ENCODE results near the gene ENTPD2. TPM values are rescaled to one million over a fixed set of nuclear protein-coding genes. Genes with fewer than 3 reads are reported as not detected.

The ENTPD2 gene
- total RNA-seq, 4 donors from 2014 or later = 3.6 to 17.1 (median 14.1) TPM

DNA sequence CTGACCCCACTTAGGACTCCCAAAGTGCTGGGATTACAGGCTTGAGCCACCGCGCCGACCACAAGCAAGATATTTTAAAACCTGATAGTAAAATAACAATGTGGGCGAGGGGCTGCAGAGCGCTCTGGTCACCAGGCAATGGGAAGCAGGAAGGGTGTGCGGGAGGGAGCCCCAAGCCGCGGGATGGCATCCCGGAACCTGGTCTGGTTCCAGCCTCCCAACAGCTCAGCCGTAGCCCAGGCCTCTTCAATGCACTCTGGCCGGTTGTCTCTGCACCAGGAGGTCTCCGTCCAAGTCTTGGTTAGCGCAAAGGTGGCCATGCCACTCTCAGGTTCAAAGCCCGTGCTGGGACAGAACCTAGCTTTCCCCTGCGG lies 22.8 kb upstream of the ENTPD2 start:
- intact Hi-C loops (cut with DNase I; ENCODE audit: low total_unique reads) = no loop called here
- Histone ChIP-seq H3K4me1 (peaks cover 16 to 32% (median 24%) of the 10 kb centered on the region in 4 donors), H3K36me3 (no peaks in the 10 kb centered on the region), H3K27ac (peak overlapping the region; percentile 63 to 73 (median 66)), H3K9me3 (no peaks in the 10 kb centered on the region), H3K27me3 (peaks cover 23% of the 10 kb centered on the region), H3K4me3 (peak overlapping the region in 3 of 4 donors; percentile 43 to 71 (median 45))
- TF ChIP-seq EP300 (IDR thresholded peaks at IDR 0.05; ENCODE audit: low read depth) = no peak
- TF ChIP-seq, protein P1, sequence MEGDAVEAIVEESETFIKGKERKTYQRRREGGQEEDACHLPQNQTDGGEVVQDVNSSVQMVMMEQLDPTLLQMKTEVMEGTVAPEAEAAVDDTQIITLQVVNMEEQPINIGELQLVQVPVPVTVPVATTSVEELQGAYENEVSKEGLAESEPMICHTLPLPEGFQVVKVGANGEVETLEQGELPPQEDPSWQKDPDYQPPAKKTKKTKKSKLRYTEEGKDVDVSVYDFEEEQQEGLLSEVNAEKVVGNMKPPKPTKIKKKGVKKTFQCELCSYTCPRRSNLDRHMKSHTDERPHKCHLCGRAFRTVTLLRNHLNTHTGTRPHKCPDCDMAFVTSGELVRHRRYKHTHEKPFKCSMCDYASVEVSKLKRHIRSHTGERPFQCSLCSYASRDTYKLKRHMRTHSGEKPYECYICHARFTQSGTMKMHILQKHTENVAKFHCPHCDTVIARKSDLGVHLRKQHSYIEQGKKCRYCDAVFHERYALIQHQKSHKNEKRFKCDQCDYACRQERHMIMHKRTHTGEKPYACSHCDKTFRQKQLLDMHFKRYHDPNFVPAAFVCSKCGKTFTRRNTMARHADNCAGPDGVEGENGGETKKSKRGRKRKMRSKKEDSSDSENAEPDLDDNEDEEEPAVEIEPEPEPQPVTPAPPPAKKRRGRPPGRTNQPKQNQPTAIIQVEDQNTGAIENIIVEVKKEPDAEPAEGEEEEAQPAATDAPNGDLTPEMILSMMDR (IDR thresholded peaks at IDR 0.05) = no peak
- 58% methylated on average over 15 of the region's 15 CpGs; no CpG with 5 or more reads in 1 of the 2 donors for WGBS, 2 donors (ENCODE audit: low coverage in 1 of 2)
- in situ Hi-C loops (cut with MboI; ENCODE audit: low pct_ligation_motif_present in 1 of 4, low pct_unique_long_range_greater_than_20kb in 1 of 4, low sequenced_read_pairs in 3 of 4) = no loop called here
- DNase-seq = no peak

DNA sequence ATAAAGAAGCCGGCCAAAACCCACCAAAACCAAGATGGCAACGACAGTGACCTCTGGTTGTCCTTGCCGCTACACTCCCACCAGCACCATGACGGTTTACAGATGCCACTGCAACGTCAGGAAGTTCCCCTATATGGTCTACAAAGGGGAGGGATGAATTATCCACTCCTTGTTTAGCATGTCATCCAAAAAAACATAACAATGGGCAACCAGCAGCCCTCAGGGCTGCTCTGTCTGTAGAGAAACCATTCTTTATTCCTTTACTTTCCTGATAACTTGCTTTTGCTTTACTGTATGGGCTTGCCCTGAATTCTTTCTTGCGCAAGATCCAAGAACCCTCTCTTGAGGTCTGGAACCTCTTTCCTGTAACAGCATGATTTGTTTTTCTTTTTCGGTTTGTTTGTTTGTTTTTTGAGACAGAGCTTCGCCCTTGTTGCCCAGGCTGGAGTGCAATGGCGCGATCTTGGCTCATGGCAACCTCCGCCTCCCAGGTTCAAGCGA lies 21.5 kb upstream of the ENTPD2 start:
- Histone ChIP-seq H3K4me3 (no peak overlapping the region), H3K4me1 (peaks cover 20 to 40% (median 30%) of the 10 kb centered on the region in 4 donors), H3K27me3 (peaks cover 23% of the 10 kb centered on the region), H3K27ac (no peak overlapping the region), H3K36me3 (no peaks in the 10 kb centered on the region), H3K9me3 (no peaks in the 10 kb centered on the region)
- TF ChIP-seq, protein P1 (IDR thresholded peaks at IDR 0.05) = no peak
- TF ChIP-seq EP300 (IDR thresholded peaks at IDR 0.05; ENCODE audit: low read depth) (no peak), POLR2A (IDR thresholded peaks at IDR 0.05) (no peak), POLR2AphosphoS5 (IDR thresholded peaks at IDR 0.05) (no peak)
- in situ Hi-C loops (cut with MboI; ENCODE audit: low pct_ligation_motif_present in 1 of 4, low pct_unique_long_range_greater_than_20kb in 1 of 4, low sequenced_read_pairs in 3 of 4) = no loop called here
- no peak for DNase-seq
- WGBS, 2 donors (ENCODE audit: low coverage in 1 of 2) = 81 to 89% methylated on average over 7 to 12 of the region's 12 CpGs
- intact Hi-C loops (cut with DNase I; ENCODE audit: low total_unique reads) = no loop called here

DNA sequence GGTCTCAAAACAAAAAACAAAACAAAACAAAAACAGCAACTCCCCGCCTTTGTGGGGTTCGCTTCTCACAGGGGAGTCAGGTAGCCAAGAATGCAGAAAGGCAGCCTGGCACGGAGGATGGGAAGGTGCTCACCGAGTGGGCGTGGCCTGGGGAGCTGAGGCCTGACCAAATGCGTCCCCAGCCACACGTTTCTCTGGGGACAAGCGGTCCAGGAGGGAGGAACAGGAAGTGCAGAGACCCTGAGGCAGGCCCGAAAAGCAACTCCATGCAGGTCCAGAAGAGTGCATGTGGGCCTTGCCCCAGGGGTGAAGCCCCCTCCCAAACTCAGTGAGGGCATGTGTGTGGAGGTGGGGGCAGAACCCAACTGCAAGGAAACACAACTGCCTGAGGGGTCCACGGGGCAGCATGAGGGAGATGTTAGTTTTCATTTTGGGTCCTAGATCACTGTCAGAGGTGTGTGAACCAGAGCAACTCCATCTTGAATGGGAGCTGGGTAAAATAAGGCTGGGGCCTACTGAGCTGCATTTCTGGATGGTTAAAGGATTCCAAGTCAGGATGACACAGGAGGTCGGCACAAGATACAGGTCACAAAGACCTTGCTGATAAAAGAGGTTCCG lies 20.9 kb upstream of the ENTPD2 start:
- in situ Hi-C loops (cut with MboI; ENCODE audit: low pct_ligation_motif_present in 1 of 4, low pct_unique_long_range_greater_than_20kb in 1 of 4, low sequenced_read_pairs in 3 of 4) = no loop called here
- H3K9me3 ChIP-seq = no peaks in the 10 kb centered on the region
- H3K36me3 ChIP-seq = no peaks in the 10 kb centered on the region
- peaks cover 25% of the 10 kb centered on the region for H3K27me3 ChIP-seq
- TF ChIP-seq POLR2AphosphoS5 (IDR thresholded peaks at IDR 0.05) (no peak), EP300 (IDR thresholded peaks at IDR 0.05; ENCODE audit: low read depth) (no peak), POLR2A (IDR thresholded peaks at IDR 0.05) (no peak)
- TF ChIP-seq, protein P1 (IDR thresholded peaks at IDR 0.05) = no peak
- H3K4me3 ChIP-seq = no peak overlapping the region
- 83 to 86% methylated on average over 2 to 12 of the region's 12 CpGs for WGBS, 2 donors (ENCODE audit: low coverage in 1 of 2)
- DNase-seq = no peak
- H3K27ac ChIP-seq = no peak overlapping the region
- H3K4me1 ChIP-seq = peaks cover 20 to 41% (median 30%) of the 10 kb centered on the region in 4 donors
- intact Hi-C loops (cut with DNase I; ENCODE audit: low total_unique reads) = no loop called here

DNA sequence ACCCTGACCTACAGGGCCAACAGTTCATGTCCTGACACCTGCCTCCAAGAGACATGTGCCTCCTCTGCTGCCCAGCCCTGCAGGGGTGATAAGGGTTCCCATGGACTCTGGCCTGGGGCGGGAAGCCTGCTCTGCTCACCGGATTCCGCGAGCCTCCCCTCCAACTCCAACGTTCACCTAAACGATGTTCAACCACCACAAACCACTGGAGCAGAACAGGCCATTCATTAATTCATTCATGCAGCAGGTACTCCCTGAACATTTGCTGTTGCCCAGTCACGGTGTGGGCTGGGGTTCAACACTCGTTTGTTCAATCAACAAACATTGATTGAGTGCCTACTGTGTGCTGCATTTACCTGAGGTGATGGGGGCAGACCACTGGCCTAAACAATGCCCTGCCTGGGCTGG lies 20.1 kb upstream of the ENTPD2 start:
- H3K4me1 ChIP-seq = peaks cover 20 to 42% (median 33%) of the 10 kb centered on the region in 4 donors
- no peaks in the 10 kb centered on the region for H3K36me3 ChIP-seq
- no peak for DNase-seq
- TF ChIP-seq EP300 (IDR thresholded peaks at IDR 0.05; ENCODE audit: low read depth) = no peak
- TF ChIP-seq POLR2AphosphoS5 (IDR thresholded peaks at IDR 0.05) = no peak
- TF ChIP-seq, protein P1 (IDR thresholded peaks at IDR 0.05) = no peak
- TF ChIP-seq POLR2A (IDR thresholded peaks at IDR 0.05) = no peak
- intact Hi-C loops (cut with DNase I; ENCODE audit: low total_unique reads) = no loop called here
- H3K27ac ChIP-seq = no peak overlapping the region
- 51% methylated on average over 7 of the region's 8 CpGs; no CpG with 5 or more reads in 1 of the 2 donors for WGBS, 2 donors (ENCODE audit: low coverage in 1 of 2)
- peaks cover 31% of the 10 kb centered on the region for H3K27me3 ChIP-seq
- H3K9me3 ChIP-seq = no peaks in the 10 kb centered on the region
- in situ Hi-C loops (cut with MboI; ENCODE audit: low pct_ligation_motif_present in 1 of 4, low pct_unique_long_range_greater_than_20kb in 1 of 4, low sequenced_read_pairs in 3 of 4) = no loop called here
- H3K4me3 ChIP-seq = no peak overlapping the region

All from transverse colon (tissue), 4 donors.